Activated CD4-positive, alpha-beta T cell treated with anti-CD3 and anti-CD28 coated beads for 48 hours (primary cell): Measurements from ENCODE around the gene BCAS3.
"Not testable (repeated sequence)": the region's sequence is repeated elsewhere in the genome, so short reads cannot be mapped to it uniquely, and the experiment has no call there.

Source experiments
- DNase-seq: peaks from one replicate; pipeline ENCODE4 v3.0.0-alpha.2; 2020

Gene BCAS3

DNA sequence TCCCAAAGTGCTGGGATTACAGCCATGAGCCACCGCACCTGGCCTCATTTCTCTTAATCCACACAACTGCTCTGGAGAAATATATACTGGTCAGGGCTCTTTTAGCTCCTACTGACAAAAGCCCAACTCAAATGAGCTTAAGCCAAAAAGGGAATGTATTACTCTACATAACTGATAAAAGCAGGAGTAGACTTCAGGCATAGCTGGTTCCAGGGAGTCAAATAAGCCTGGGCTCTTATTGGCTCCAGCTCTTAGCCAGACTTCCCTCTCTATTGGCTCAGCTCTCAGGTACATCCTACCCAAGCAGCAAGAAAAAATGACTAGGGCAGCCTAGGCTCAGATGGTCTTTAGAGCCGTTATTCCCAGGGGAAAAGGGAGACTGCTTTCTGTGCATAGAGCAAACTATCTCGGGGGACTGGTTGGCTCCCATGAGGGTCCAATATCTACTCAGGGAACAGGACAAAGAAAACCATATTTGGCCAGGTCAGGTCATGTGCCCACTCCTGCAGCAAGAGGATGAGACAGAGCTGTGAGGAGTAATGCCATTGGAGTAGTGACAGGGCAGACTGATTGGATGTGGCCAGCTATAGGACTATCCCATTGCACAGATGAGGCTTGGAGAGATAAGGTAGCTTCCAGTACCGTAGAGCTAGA is 743.2 kb downstream of the BCAS3 start:
- no peak for DNase-seq

DNA sequence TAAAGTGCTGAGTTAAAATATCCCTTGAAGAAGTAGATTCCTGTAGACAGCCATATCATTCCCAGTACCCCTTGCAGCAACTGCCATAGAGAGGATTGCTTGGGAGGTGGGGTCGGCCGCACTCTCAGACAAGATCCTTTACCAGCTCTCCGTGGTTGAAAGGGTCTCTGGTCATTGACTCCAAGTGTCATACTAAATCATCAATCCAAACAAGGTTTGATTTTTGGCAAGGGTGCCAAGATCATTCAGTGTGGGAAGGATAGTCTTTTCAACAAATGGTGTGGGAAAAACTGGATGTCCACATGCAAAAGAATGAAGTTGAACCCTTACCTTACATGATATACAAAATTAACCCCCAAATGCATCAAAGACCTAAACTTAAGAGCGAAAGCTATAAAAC is 743.8 kb downstream of the BCAS3 start:
- no peak for DNase-seq

- no peak for DNase-seq
These were observed 744.6 kb downstream of the BCAS3 start for GRCh38 chr17:61422116-61422799.

- DNase-seq = no peak
These were observed 745.2 kb downstream of the BCAS3 start for GRCh38 chr17:61422869-61423268.

- DNase-seq = no peak
These were observed 746.5 kb downstream of the BCAS3 start for GRCh38 chr17:61423967-61424649.

DNA sequence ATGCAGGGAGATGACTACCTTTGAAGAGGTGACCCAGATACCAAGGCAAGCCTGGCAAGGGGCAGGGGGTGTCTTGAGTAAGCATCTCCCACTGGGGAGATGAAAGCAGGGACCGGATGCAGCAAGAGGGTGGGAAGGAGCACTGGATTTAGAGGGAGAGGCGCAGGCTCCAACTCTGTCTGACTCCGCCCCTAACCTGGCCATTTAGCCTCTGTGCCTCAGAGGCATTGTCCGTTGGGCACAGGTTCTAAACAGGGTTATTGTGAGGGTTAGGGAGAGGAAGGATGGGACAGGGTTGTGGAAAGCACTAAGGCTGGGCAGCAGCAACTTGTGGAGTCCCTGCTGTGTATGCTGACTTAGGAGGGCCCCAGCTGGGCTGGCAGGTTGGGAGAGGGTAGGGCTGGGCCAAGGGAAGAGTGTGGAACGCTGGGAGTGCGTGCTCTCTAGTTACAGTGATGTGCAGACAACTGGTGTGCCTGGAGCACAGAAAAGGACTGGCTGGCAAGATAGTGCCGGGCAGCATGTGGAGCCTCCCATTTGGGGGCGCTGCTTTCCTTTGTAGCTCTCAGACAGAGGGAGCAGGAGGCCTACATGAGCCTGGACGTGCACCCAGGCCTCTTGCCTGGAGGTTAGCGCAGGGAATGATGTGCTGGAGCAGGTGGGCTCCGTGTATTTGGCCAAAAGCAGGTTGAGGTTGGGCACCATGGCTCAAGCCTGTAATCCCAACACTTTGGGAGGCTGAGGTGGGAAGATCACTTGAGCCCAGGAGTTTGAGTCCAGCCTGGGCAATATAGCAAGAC is 748.2 kb downstream of the BCAS3 start:
- no peak for DNase-seq

DNA sequence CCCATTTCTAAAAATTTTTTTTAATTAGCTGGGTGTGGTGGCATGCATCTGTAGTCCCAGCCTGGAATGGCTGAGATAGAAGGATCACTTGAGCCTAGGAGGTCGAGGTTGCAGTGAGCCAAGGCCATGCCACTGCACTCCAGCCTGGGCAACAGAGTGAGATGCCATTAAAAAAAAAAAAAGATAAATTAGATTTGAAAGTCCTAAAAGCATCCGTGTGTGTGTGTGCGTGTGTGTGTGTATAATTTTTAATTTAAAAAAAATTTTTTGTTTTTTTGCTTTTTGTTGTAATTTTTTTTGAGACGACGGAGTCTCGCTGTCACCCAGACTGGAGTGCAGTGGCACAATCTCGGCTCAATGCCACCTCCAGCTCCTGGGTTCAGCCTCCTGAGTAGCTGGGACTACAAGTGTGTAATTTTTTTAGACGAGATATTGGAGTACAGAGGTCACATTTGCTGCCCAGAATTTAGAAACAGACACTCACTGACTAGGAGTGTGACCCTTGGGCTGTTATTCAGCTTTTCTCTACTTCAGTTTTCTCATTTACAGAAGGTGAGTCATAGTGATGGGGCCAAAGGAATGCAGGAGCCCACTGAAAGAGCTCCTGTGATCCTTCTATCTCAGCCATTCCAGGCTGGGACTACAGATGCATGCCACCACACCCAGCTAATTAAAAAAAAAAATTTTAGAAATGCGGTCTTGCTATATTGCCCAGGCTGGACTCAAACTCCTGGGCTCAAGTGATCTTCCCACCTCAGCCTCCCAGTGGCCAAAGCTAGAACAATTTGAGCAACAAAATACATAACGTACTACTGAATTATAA is 749.0 kb downstream of the BCAS3 start:
- DNase-seq = no peak

- no peak for DNase-seq
These were observed 749.9 kb downstream of the BCAS3 start for GRCh38 chr17:61427567-61427966.

DNA sequence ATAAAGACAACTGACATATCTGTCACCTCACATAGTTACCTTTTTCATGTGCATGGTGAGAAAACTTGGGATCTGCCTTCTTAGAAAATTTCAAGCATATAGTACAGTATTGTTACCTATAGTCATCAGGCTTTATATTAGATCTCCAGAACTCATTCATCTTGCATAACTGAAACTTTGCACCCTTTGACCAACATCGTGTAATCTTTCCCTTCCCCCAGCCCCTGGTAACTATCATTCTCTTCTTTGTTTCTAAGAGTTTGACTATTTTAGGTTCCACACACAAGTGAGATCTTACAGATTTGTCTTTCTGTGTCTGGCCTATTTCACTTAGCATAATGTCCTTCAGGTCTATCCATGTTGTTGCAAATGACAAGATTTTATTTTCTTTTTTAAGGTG is 751.6 kb downstream of the BCAS3 start:
- no peak for DNase-seq

DNA sequence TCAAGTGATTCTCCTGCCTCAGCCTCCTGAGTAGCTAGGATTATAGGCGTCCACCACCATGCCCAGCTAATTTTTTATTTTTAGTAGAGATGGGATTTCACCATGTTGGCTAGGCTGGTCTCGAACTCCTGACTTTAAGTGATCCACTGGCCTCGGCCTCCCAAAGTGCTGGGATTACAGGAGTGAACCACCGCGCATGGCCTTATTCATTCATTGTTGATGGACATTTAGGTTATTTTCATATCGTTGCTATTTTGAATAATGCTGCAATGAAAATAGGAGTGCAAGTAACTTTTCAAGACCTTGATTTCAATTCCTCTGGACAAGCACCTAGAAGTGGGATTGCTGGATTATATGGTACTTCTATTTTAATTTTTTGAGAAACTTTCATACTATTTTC is 752.2 kb downstream of the BCAS3 start:
- not testable (repeated sequence) for DNase-seq

DNA sequence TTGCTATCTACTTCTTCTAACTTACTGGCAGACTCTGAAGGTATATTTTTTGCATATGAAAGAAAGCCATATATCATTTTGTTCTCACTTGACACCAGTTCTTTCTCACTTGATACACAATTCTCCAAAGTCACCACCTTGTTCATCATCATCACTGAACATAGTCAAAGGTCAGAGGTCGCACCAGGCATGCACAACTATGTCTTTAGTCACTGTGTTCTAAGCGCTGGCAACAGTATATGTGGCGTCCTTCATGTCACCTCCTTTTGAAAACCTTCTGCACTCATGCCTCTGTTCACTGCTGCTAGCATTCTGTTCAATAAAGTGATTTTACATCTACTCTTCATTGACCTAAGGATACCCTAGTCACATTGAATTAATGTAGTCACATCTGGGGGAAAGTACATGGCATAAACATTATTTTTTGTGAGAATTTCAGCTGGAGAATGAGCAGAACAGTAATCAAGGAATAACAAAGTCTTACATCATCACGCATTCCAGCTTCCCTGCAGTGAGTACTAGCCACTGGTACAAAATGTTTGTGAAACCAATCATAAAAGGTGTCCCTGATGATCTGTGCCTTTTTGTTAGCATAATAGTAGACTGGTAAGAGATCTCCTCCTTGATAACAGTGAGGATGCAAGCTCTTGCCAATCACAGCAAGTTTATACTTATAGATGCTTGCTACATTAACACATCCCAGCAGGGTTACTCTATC is 754.1 kb downstream of the BCAS3 start:
- no peak for DNase-seq

DNA sequence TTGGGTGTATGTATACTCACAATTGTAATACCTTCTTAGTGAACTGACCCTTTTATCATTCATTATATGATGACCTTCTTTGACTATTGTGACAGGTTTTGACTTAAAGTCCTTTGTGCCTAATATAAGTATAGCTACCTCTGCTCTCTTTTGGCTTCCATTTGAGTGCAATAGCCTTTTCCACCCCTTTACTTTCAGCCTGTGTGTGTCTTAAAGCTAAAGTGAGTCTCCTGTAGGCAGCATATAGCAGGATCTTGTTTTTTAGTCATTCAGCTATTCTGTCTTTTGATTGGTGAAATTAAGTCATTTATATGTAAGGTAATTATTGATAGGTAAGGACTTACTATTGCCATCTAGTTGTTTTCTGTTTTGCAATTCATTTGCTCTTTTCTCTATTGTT is 758.6 kb downstream of the BCAS3 start:
- DNase-seq = no peak

DNA sequence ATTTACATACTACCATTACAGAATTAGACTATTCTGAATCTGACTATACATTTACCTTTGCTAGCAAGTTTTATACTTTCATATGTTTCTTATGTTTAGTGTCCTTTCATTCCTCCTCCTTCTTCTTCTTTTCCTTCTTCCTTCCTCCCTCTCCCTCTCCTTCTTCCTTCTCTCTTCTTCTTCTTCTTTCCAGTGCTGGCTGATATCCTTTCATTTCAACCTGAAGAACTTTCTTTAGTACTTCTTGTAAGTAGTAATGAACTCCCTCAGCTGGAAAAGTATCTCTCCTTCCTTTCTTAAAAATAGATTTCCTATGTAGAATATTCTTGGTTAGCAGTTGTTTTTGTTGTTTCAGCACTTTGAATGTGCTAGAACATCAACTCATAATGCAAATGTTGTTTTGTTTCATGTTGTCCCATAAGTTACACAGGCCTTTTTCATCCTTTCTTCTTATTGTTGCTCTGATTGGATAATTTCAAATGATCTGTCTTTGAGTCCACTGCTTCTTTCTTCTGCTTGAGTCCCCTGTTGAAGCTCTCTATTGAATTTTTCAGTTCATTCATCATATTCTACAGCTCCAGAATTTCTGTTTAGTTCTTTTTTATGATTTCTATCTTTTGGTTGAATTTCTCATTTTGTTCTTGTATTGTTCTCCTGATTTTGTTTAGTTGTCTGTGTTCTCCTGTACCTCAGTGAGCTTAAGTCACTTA is 759.5 kb downstream of the BCAS3 start:
- DNase-seq = no peak

DNA sequence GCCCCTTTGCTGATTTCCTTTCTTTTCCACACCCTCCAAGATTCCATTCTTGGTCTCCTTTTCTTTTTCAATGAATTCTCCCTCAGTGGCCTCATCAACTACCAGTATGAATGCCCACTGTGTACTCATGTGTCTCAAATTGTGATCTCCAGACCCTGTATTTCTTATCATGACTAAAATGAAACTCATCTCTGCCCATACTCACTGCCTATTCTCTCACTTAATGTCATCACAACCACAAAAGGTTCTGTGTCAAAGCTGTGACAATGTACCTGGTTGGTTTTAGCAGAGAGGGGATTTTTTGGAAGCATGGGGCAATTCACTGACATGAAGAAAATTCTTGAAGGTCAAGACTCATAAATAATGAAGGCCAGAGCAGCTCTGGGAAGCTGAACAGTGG is 763.0 kb downstream of the BCAS3 start:
- no peak for DNase-seq

DNA sequence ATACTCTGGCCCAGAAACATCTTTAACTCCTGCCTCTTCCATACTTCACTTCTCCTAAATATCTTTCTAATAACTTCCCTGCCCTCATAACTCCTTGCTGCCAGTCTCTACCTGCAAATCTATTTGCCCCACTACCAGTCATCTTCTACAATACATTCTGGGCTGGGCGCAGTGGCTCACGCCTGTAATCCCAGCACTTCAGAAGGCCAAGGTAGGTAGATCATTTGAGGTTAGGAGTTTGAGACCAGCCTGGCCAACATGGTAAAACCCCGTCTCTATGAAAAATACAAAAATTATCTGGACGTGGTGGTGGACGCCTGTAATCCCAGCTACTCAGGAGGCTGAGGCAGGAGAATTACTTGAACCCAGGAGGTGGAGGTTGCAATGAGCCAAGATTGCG is 763.9 kb downstream of the BCAS3 start:
- not testable (repeated sequence) for DNase-seq

GRCh38 chr17:61442136-61442775 is 764.6 kb downstream of the BCAS3 start:
- no peak for DNase-seq
